Endometrial microvascular endothelial cells (primary cell): ENCODE measurements around the gene SLC22A23. TPM values are rescaled to one million over a fixed set of nuclear protein-coding genes. Genes with fewer than 3 reads are reported as not detected.

Experiments used
- in situ Hi-C: cut with HindIII; loops from 2 replicates; pipeline ENCODE4 v1.10.0; 2017; ENCODE audit warnings: low sequenced_read_pairs, low pct_unique_long_range_greater_than_20kb; ENCODE audit errors: inconsistent ontology term
- total RNA-seq: library from RNA; depleted of rRNA; stranded (reverse); fragments of >200 nt; gene quantifications from one replicate; pipeline ENCODE4 v1.2.3, GENCODE V29; 2015; ENCODE audit errors: inconsistent ontology term

SLC22A23 gene
- total RNA-seq, 1 donor from 2014 or later = 5.8 TPM

DNA sequence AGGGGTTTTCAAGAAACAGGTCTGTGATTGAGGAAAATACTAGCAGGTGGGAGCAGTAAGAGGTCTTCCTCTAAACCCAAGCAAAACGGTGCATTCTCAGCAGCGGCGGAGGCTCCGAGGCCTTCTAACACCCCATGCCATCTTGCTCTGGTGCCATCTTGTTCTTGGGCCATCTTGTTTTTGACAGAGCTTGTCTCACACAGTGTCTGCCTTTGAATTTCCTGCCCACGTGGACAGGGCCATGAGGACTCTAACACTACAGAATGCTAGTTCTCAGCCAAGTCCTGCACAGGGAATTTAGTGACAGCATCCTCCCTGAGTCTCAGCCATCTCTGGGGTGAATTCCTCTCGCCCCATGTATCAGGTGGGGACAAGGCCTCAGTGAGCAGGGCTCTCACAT, 121.7 kb downstream of the SLC22A23 start:
- in situ Hi-C loops = no loop called here

DNA sequence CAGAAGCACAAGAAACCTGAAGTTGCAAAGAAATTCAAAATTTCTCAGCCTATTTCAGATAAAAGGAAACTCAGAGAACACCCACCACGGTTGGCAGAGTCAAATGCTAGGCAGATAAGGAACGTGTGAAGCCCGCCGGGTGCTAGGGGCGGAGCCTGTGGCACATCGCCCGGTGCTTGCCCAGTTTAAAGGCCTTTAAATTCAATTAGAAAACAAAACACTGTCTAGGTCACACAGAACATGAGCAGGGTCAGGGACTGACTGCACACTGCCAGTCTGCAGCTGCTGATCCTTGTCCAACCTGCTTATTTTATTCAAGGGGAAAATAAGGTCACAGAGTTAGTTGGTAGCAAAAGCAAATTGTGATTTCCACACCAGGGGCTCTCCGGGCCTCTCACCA, 122.3 kb downstream of the SLC22A23 start:
- in situ Hi-C loops = no loop called here

DNA sequence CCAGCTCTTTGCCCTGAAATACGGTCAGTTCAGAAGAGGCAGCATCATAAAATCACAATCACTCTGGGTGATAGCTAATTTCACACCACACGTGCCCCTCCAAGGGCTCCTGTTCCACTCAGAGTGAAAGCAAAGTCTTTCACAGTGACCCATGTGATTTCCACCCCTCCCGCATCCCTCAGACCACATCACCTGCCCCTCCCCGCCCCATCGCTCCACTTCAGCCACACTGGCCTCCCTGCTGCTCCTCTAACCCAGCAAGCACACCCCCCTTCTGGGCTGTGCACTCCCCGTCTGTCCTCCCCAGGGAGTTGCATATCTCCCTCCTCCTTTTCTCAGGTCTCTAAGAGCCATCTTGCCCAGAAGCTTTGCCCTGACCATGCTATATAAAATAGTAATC, 123.6 kb downstream of the SLC22A23 start:
- in situ Hi-C loops = no loop called here

DNA sequence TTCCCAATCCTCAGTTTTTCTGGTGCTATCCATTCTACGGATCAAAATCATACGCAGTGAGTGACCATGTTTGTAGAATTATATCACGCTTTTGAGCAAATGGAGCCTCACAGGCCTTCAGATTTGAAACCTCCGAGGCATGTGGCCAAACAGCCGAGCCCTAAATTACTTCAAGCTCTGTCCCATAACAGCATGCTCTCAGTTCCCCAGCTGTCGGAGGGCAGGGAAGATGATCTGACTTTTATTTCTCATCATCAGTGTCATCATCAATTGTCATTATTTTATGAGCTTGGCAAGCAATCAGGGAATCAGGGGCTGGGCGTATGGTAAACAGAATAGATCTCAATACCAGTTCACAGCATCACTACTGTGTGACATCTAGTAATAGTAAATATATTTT, 124.9 kb downstream of the SLC22A23 start:
- in situ Hi-C loops = no loop called here

DNA sequence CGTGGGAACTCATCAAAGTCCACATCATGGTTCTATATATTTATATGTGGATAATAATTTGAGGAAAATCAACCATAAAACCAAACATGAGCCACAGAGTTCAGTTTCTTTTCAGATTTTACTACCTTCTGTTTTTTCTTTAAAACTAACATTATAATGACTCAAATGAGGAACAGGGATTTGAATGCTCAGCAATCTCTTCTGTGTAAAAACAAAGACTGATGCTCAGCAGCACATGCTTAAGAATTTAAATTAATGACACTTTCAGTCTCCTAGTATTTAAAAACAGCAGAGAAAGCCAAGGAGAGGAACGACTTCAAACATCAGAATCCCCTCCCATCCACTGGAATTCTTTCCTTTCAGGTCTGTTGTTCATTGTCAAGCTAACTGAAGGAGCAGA, 125.4 kb downstream of the SLC22A23 start:
- in situ Hi-C loops = no loop called here

DNA sequence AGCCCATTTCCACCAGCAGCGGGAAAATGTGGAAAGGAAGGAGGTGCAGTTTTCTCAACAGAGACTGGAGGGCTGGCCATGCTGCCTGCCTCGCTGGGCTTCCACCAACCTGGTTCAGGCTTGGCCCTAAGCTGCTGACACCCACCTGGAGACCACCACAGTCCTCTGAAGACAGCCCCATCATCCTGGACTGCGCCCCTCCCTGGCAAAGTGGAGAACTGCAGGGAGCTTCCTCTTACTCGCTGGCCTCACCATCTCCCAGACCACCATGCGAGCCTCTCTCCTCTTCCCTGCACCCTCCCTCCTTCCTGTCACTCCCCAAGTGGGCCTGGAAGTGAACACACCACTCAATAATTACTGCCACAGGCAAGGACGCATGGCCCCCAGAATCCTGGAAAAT, 126.7 kb downstream of the SLC22A23 start:
- in situ Hi-C loops = no loop called here

DNA sequence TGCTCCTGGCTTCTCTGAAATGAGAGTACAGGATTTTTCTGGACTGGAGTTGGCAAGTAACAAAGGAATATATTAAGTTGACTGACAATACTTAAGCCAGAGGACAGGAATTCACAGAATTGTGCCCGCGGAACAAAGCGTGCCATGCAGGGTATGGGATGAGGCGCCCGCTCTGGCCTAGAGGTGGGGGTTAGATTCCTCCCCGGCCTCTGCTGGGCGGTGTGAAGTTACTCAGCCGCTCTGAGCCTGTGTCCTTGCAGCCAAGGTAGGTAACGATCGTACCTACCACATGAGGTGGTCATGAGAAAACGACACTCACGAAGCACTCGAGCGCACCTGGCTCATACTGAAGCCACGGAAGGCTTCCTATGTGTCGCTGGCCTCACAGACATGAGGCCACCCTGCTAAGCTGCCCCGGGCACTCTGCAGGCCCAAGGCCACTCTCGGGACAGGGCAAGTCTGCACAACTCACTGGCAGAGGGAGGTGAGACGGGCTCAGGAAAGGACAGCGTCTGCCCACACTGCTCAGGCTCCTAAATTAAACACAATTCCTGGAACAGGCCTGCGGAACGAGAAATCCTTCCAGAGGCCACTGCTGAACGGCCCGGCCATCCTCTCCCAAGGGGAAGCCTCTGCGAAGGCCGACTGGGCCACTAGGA, 127.3 kb downstream of the SLC22A23 start:
- in situ Hi-C loops = no loop called here

DNA sequence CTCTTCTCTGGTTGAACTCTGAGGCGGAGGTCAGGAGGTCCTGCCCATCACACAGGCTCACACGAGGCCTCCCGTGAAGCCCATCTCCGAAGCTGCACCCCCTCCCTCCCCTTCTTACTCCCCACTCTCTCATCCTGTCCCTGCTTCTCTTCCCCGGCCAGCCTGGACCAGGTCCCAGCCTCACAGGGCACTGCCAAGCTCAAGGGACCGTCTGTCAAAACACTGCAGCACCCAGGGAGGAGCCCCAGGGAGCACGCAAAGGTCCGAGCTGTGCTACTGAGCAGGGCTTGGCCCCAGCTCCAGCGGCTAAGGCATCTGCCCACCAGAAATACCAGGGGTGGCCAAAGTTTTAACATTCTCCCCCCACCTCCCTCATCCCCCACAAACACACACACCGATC, 128.1 kb downstream of the SLC22A23 start:
- in situ Hi-C loops = no loop called here

DNA sequence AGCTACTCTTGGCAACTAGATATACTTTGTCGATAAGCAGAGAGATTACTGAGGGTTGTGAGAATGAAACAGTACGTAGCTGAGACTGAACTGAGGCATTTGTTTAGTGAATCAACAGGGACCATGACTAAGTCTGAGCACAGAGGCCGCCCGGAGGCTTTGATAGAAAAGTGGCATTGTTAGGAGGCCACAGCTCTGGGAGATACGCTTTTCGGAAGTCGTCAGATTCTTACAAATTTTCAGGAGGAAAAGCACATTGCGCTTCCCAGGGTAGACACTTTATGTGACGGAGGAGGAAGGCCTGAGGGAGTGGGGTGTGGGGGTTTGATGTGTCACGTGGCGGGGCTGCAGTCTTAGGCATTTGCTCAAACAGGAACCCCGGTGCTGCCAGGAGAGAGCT, 128.7 kb downstream of the SLC22A23 start:
- in situ Hi-C loops = no loop called here

DNA sequence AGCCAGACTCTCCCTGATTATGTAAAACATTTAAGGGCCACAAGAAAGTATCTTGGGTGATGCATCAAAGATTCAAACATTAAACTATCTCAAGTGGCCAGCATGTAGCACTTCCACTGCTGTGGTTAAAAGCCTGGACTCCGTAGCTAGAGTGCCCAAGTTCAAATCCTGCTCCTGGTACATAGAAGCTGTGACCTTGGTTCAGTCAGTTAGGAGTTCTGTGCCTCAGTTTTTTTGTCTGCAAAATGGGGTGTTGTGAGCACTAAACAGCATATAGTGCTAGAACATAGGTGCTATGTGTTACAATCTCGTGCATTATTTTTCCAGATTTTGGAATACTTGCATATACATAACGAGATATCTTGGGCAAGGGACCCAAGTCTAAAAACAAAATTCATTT, 129.4 kb downstream of the SLC22A23 start:
- in situ Hi-C loops = no loop called here

DNA sequence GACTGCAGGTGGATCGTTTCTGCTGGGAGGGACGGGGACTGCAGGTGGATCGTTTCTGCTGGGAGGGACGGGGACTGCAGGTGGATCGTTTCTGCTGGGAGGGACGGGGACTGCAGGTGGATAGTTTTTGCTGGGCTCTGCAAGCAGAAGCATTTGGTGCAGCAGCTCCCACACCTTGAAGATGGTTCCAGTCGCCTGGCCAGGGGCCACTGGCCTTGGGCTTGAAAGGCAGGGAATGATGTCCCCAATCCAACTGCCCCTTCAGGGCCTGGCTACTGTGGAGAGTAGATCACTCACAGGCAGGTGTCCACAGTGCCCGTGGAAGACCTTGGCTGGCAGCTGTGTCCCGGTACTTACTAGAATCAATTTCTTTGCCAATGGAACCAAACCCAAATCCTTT, 129.9 kb downstream of the SLC22A23 start:
- in situ Hi-C loops = no loop called here

DNA sequence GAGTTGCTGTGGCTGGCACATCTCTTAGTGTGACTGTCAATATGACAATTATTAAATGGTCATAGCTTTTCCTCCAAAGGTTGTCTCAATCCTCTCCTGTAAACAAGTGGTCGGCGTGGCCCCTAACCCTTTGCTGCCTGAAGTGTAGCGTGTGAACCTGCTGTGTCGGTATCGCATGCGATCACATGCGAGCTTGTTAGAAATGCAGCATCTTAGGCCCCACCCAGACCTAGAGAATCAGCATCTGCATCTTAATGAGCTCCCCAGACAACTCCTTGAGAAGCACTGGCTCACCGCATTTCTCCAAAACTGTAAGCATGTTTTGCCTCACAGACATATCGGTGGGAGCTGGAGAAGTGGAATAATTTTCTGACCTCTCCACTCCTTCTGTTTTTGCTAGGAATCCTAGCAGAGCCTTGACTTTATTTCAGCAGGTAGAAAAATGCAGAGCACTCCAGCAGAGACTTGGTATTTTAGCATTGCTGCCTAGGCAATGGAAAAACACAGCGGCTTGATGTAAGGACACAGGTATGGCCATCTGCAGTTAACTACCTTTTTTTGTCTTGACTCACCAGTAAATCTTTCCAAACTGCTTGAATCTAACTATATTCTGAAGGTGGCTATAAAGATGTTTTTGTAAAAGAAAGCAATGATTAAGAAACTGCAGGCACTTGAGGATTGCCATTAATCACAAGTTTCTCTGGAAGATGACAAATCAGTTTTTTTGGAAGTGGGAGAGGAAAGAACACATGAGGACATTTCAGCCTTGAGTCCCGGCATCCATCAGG, 130.5 kb downstream of the SLC22A23 start:
- in situ Hi-C loops = no loop called here

DNA sequence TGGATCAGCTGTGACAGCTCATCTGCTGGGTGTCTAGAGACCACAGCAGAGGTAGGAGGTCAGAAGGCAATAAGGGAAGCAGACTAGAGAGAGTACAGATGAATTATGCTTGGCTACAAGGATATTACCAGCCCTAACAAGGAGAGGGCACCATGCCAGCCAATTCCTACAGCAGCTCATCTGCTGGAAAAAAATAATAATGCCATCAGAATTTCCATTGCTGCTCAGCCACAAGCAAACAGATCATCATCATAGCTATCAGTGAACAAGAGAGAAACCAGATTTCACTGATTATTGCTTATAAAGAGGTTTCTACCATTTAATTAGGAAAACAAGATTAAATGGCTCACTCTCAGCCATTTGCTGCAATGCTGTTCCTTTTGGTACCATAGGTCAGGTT, 131.6 kb downstream of the SLC22A23 start:
- in situ Hi-C loops = no loop called here

DNA sequence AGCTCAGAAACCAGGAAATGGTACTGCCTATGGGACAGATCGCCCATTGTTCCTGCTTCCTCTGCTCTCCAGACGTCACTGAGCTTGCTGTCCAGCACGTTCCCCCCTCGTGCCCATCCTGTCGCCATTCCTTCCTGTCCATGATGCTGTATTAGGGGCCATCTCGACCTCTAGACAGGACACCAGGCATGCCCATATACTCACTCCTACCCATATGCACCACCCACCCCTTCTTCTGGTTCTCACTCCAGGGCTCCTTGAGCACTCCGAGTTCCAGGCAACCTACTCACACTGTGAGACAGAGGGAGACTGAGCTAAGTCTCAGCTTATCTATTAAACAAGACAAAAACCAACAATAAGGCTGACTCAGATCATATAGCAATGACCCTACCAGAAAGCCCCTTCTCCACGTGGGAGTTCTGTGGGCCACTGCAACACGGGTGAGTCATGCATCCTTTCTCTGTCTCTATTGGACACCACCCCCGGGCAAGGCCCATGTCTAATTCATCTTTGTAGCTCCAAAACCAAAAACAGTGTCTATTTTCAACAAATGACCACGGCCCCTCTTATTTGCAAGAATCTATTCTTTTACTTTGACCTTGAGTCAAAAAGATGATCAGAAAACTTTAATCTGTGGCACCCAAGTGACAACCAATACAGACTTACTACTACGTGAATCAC, 132.4 kb downstream of the SLC22A23 start:
- in situ Hi-C loops = no loop called here

DNA sequence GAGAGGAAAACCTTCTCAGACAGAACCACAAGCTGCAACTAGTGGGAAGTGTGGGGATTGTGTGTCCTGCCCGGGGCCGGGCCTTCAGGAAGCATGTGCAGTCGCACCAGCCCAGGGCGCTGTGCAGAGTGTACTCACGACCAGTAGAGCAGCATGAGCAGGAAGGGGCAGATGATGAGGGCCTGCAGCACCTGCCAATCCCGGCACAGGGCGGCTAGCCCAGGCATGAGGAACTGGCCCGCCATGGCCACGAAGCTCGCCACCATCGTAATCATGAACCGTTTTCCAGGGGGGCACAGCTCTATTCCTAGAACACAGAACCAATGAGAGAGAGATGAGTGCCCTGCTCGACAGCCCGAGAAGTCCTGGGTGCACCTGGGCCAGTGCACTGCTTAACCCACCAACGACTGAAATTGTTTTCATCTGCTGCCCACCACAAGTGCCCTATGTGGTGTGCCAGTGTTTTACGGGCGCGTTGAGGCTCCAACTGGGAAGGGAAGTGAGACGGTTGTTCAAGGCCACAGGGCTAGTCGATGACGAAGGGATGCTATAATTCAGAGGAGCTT, 133.1 kb downstream of the SLC22A23 start:
- in situ Hi-C loops = no loop called here

DNA sequence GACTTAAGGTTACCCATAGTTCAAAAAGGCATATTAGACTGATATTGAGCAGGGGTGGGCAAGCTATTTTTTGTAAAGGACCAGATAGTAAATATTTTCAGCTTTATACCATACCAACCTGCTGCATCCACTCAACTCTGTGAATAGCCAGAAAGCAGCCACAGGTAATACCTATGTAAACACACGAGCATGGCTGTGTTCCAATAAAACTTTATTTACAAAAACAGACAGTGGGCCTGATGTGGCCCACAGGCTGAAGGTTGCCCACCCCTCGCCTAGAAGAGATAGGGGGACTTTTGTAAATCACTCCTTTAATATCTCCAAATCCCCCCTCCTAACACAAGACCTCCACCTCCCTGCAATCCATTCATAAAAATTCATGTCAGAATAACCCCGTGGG, 133.7 kb downstream of the SLC22A23 start:
- in situ Hi-C loops = no loop called here

DNA sequence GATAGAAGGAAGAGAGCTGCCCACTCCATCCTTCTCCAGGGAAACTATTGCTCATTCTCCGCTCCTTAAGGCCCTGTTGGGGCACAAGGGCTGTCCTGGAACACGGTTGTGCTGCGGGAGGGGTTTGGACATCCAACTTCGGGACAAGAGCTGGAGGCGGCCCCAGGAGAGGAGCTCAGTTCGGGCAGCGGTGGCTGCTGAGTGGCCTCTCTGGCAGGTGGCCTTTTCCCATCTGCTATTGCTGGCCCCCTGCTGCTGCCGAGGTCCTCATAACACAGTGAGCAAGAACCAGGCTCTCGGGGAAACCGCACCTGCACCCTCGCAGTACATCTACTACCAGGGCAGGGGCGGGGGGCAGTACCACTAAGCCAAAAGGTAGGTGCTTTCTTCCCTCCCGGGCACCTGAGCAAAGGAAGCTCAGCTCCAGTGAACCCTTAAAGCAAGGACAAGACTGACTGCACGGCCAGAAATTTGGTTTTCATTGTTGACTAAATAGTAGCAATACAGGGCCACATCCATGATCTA, 134.4 kb downstream of the SLC22A23 start:
- in situ Hi-C loops = no loop called here

DNA sequence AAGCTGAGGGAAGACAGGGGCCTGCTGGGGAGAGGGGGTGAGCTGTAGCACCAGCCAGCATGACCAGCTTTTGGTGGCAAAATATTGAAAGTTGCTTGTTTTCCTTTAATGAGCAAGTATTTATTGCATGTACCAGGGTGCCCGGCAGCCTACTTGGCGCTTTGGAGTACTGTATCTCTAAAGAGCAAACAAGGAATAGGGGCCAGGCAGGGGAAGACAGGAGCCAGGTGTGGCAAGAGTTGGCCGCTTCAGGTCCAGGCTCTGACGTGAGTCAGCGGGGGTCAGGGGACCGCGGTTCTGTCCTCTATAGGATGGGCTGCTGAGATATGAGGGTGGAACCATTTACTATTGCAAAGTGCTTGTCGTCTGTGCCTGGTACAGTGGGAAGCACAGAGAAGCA, 135.0 kb downstream of the SLC22A23 start:
- in situ Hi-C loops = no loop called here

DNA sequence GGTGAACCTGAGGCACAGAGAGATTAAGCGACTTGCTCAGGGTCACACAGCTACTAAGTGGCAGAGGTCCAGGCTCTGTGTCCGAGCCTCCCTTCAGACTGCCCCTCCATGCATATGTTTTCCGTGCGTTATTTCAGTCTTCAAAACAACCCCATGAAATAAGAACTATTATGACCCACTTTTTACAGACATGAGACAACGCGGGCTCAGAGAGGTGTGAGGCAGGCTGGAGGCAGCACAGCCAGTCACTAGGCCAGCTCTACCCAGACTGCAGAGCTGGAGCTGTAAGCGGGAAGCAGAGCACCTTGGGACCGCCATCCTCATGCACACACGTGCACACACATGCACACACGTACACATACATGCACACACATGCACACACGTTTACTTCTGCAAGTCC, 135.8 kb downstream of the SLC22A23 start:
- in situ Hi-C loops = no loop called here
